AML-193 (cell line): ENCODE results near the gene GRK6.

Experiments
- DNase-seq, 2 experiments: peaks; one replicate each; lab custom pipeline; 2025; lab: John Stamatoyannopoulos, UW

The GRK6 gene

DNA sequence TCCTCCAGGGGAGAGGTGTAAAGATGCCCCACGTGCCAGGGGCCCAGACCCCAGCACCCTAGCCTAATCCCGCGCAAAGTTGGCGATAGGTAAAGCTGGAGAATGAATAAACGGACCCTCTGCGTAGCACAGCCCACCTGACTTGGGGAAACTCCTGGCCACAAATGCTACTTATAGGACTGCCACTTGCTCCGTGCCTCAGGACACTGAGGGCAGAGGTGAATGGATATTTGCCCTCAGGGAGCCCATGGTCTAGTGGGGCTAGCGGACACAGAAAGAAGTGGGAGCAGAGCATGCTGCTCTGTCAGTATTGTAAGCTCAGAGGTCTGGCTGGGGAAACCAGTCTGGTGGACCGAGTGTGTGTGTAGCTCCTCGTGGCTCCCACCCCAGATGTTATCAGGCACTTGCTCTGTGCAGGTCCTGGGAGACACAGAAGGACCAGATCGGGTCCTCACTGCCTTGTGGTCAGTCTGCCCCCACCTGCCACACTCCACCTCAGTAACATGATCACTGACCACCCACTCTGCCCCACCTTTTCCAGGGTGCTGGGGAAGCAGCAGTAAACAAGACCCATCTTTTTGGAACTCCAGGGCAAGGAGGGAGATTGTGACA, 841 bp downstream of the GRK6 start:
- DNase-seq: no peak

GRCh38 chr5:177427919-177428573, 1.6 kb downstream of the GRK6 start:
- peak; percentile 28 to 31 for DNase-seq

DNA sequence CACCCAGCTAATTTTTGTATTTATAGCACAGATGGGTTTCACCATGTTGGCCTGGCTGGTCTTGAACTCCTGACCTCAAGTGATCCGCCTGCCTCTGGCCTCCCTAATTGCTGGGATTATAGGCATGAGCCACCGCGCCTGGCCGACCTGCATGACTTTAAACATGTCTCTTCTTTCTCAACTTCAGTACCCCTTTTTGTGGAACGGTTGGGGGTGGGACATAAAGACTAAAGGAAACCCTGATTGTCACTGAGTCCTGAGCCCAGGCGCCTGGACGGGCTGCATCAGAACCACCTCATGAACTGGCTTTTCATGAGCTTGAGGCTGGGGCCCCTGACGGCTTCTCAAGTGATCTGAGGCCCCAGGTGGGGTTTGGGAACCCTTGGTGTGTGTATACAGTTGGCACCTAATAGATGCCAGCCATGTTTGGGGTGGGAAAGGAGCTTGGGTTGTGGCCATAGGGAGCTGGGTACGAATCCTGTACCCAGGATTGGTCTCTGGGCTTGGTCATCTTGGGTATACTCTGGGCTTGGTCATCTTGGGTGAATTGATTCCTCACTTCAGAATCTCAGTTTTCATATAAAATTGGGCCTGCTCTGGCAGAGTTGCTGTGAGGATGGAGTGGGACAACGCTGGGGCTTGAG, 2.2 kb downstream of the GRK6 start:
- DNase-seq: no peak

DNA sequence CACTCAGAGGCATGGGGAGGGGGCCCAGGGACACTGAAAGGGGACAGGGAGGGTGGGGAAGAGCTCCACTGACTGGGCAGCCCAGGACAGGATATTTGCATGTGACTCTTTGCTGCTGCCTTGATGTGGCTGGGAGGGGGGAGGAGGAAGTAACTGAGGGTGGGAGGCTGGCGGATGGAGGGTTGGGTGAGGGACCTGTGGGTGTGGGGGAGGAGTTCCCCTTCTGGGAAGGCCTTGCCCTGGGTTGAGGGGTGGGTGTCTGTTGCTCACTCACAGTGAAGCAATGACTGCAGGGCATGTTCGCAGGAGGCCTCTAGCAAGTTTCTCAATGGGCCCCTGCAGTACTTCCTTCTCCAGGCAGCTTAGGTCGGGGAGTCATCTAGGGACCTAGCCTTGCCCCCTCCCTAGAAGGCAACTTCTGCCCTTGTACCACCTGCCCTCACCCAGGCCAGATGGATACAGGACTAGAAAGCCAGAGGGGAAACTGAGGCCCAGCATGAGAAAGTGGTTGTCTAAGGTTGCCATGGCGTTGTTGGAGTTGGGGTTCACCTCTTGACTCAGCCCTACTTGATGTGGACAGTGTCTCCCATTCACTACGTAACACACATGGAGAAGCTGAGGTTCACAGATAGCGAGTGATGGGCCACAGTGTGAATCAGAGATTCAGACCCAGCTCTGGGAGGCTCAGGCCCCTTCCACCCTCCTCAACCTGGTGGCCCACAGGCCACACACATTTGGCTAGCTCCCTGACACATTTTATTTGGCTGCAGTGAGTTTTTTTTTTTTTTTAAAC, 3.0 kb downstream of the GRK6 start:
- DNase-seq: peak; percentile 97

GRCh38 chr5:177430140-177430951, 3.9 kb downstream of the GRK6 start:
- DNase-seq: no peak

DNA sequence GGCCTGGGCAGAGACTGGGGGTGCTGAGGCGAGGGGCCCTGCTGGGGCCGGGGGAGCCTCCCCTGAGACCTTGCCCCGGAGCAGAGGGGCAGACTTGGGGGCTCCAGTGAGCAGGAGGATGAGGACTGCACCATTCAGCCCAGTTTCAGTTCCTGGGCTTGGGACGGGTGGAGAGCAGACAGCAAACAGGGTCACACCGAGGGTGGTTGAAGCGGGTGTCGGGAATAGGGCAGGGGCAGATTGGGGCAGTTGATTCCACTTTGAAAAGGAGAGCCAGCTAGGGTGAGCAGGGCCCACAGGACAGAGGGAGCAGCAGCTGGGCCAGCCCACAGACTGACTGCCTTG, 4.5 kb downstream of the GRK6 start:
- DNase-seq: no peak

DNA sequence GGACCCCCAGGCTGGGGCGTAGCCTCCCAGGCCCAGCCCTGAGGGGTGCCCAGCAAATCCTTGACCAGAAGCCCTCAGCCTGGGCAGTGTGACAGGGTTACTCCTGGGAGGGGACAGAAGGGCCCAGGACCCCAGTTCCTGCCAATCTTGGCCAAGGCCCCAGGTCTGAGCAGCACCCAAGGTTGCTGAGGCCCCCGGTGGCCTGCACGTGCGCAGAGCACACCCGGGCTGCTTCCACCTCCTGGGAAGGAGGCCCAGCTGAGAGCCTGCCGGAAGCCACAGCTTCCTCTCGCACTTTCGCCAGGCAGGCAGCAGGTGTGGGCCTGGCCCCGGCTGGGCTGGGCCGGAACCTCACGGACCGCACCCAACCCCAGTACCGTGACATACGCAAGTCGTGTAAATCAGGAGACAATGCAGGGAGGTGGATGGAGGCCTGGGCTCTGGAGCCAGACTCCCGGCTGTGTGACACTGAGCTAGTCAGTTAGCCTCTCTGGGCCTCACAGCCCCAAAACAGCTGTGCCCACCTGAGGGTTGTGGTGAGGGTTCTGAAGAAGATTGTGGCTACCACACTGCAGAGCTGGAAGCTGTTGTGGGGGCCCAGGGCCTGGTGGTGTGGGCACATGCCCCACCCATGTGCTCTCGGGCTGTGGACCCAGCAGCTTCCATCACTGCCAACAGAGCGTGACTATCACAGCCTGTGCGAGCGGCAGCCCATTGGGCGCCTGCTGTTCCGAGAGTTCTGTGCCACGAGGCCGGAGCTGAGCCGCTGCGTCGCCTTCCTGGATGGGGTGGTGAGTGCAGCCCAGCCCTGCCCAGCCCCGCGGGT, 5.1 kb downstream of the GRK6 start:
- DNase-seq: no peak

DNA sequence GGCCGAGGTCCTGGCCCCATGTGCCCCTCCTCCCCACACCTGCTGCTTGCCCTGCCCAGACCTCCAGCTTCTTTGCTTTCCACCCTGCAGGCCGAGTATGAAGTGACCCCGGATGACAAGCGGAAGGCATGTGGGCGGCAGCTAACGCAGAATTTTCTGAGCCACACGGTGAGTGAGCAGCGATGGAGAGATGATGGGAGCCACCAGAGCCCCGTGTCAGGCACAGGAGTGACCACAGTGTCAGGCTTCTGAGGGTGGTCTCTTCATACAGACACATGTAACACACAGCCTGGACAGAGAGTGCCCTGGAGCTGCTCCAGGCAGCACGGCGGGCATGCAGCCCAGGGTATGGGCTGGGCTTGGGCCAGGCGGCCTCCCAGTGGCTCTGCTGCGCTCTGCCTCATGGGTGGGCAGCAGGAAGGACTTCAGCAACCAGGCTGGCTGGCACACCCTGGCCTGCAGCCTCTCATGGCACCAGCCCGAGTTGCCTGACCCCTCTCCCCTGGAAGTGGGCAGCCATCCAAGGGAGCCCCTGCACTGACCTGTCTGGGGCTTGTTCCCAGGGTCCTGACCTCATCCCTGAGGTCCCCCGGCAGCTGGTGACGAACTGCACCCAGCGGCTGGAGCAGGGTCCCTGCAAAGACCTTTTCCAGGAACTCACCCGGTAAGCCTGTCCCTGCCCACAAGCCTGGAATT, 5.8 kb downstream of the GRK6 start:
- no peak for DNase-seq

DNA sequence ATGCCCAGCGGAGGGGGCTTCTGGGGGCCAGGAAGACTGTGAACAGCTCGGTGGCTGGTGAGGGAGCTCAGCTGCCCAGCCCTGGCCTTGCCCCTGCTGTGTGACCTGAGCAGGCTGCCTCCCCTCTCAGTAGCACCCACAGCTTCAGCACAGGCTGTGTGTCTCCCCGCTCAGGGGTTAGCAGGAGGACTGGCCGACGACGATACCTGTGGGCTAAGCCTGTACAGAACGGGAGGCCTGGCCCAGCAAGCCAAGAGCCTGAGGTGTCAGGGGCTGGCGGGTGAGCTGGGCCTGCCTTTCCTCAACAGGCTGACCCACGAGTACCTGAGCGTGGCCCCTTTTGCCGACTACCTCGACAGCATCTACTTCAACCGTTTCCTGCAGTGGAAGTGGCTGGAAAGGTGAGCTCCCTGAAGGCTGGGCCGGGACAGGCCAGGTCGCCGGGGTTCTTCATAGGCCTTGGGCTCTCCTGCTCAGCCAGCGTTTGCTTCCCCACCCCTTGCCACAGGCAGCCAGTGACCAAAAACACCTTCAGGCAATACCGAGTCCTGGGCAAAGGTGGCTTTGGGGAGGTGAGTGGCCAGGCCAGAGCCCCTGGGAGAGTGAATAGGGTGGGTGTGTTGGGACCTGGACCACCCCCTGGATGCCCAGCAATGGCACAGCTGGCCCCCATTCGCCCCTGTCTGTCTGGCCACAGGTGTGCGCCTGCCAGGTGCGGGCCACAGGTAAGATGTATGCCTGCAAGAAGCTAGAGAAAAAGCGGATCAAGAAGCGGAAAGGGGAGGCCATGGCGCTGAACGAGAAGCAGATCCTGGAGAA, 6.6 kb downstream of the GRK6 start:
- no peak for DNase-seq

DNA sequence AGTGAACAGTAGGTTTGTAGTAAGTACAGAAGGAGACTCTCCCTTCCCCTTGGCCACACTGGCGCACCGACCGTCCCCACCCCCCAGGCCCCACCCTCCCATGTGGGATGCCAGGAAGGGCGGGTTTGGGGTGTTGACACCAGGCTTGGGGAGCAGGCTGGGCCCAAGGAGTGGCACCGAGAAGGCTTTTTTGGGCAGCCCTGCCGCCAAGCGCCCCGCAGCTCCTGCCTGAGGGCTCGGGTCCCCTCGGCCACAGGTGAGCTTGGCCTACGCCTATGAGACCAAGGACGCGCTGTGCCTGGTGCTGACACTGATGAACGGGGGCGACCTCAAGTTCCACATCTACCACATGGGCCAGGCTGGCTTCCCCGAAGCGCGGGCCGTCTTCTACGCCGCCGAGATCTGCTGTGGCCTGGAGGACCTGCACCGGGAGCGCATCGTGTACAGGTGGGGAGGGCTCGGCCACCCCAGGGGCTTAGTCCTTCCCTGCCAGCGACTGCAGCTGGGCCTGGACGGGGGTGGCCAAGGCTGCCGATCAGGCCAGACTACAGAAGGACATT, 7.3 kb downstream of the GRK6 start:
- no peak for DNase-seq

GRCh38 chr5:177434437-177434836, 8.0 kb downstream of the GRK6 start:
- DNase-seq: no peak

DNA sequence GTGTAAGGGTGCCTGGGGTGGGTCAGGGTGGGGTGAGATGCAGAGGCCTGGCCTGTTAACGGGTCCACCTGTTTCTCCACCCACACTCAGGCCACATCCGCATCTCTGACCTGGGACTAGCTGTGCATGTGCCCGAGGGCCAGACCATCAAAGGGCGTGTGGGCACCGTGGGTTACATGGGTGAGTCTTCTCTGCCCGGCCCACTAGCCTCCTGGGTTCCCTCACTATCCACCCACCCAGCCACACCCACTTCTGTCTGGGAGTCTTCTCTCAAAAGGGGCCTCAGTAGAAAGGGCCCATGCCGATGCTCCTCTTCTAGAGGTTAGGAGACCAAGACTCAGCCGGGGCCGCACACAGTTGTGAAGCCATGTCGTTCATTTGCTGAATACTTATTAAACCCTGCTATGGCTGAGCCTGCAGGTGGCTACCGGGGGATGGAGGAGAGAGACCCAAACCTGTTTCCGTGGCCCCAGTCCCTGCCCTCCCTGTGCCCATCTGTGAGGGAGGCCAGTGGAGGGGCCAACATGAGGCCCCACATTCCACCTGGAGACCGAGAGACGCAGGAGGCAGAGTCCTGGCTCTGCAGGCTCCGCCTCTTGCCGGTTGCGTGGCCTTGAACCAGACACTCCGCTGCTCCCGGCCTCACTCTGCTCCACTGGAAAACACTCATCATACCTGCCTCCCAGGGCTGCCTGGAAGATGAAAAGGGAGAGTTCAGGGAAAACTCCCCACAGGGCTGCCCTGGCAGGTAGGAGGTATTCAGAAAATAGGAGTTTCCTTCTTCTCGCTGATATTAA, 8.7 kb downstream of the GRK6 start:
- DNase-seq: no peak

- DNase-seq: no peak
Measured at GRCh38 chr5:177435847-177436536, 9.5 kb downstream of the GRK6 start.

GRCh38 chr5:177437623-177438022, 11.1 kb downstream of the GRK6 start:
- no peak for DNase-seq

DNA sequence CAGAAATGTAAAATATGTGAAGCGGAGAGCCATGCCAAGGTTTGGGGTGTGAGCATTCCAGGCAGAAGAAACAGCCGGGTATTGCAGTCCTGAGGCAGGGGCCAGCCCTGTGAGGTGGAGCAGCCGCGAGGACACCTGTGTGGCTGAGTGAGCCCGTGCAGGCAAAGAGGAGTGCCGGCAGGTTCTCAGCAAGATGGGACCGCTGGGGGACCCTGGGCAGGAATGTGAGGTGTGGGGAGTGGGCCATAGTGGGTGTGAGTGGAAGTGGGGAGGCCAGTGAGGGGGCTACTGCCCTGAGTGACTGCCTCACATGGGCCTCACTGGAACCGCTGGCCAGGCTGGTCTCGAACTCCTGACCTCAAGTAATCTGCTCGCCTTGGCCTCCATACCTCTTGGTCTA, 12.0 kb downstream of the GRK6 start:
- no peak for DNase-seq

- no peak for DNase-seq
Measured at GRCh38 chr5:177439518-177440053, 13.1 kb downstream of the GRK6 start.

DNA sequence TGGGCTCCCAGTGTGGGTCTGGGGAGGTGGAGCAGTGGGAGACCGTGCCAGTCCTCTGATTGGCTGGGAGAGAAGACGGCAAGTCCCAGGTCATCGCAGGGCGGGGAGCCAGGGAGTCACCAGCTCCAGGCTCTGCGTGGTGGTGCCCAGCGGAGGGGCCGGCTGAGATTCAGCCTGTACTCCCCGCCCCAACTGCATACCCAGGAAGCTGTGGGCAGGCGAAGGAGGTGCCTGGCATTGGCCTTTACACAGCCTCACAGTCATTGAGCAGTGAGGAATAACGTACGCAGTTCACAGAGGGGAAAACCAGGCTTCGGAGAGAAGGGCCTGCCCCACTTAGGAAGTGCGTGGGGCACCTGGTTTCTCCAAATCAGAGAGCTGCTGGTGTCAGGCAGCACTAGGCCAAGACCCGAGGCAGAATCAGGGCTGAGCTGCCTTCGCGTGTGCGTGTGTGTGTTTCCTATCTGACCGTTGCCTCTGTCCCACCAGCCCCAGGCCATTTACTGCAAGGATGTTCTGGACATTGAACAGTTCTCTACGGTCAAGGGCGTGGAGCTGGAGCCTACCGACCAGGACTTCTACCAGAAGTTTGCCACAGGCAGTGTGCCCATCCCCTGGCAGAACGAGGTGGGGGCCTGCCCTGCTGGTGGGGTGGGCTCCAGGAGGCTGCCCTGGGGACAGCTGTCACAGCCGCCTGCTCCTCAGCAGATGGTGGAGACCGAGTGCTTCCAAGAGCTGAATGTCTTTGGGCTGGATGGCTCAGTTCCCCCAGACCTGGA, 13.9 kb downstream of the GRK6 start:
- no peak for DNase-seq
